NOMO-1 (cell line): ENCODE measurements around the gene LDHAL6B.

Experiments
- DNase-seq, 2 experiments: peaks; one replicate each; lab custom pipeline; 2025; ENCODE audit not compliant: unreplicated experiment in 2 of 2; lab: John Stamatoyannopoulos, UW

The LDHAL6B gene

GRCh38 chr15:59247364-59247763, 40.7 kb downstream of the LDHAL6B start:
- DNase-seq, result peak; percentile 44 to 67

- DNase-seq, result no peak
These were observed 43.2 kb downstream of the LDHAL6B start for GRCh38 chr15:59249816-59250215.

GRCh38 chr15:59250249-59250648, 43.6 kb downstream of the LDHAL6B start:
- no peak for DNase-seq

GRCh38 chr15:59251001-59251845, 44.6 kb downstream of the LDHAL6B start:
- peak in 1 of 2 experiments; percentile 58 for DNase-seq

GRCh38 chr15:59252137-59252536, 45.5 kb downstream of the LDHAL6B start:
- no peak for DNase-seq

GRCh38 chr15:59255680-59256336, 49.2 kb downstream of the LDHAL6B start:
- no peak for DNase-seq

GRCh38 chr15:59256482-59256881, 49.8 kb downstream of the LDHAL6B start:
- DNase-seq, result no peak

GRCh38 chr15:59257140-59257539, 50.5 kb downstream of the LDHAL6B start:
- DNase-seq, result no peak
